SU-DHL-6 (cell line): ENCODE data around the gene LRRC4B.

ENCODE experiments used
- H2AFZ ChIP-seq: fragments of 200-600 bp; sonication (generic); 2 replicates; pipeline ENCODE4 v1.6.1; 2014; ENCODE audit warnings: low read depth, mild to moderate bottlenecking, moderate library complexity, mixed read lengths, antibody characterized with exemption, low read length; ENCODE audit not compliant: severe bottlenecking
- H3F3A ChIP-seq: fragments of 200-600 bp; shearing (Covaris generic); 2 replicates; pipeline ENCODE4 v1.6.0; 2016; ENCODE audit warnings: antibody characterized with exemption, mild to moderate bottlenecking; ENCODE audit not compliant: insufficient read depth
- H3K27ac ChIP-seq: fragments of 200-600 bp; sonication (generic); 2 replicates; pipeline ENCODE4 v1.5.1; 2016; ENCODE audit warnings: low read depth, mild to moderate bottlenecking, low read length, moderate library complexity, mixed read lengths
- H3K27me3 ChIP-seq: fragments of 200-600 bp; sonication (generic), shearing (Covaris generic); 2 replicates; pipeline ENCODE4 v1.6.0; 2014; ENCODE audit warnings: mild to moderate bottlenecking, low read length
- H3K36me3 ChIP-seq: fragments of 200-600 bp; sonication (generic); 2 replicates; pipeline ENCODE4 v1.6.1; 2014; ENCODE audit warnings: mild to moderate bottlenecking, low read length, mixed read lengths
- H3K4me2 ChIP-seq: fragments of 300-600, 200-600 bp; shearing (Covaris generic), sonication (generic); 2 replicates; pipeline ENCODE4 v1.6.0; 2014; ENCODE audit warnings: low read length, low read depth, mild to moderate bottlenecking; ENCODE audit not compliant: poor library complexity, severe bottlenecking
- H3K4me3 ChIP-seq: fragments of 200-600 bp; sonication (generic); 2 replicates; pipeline ENCODE4 v1.5.1; 2014; ENCODE audit warnings: antibody characterized with exemption, low read length, mild to moderate bottlenecking, mixed read lengths; ENCODE audit not compliant: insufficient read depth, poor library complexity, severe bottlenecking
- H3K79me2 ChIP-seq: fragments of 200-600 bp; sonication (generic); 2 replicates; pipeline ENCODE4 v1.6.1; 2014; ENCODE audit warnings: mild to moderate bottlenecking, low read length, moderate library complexity; ENCODE audit not compliant: insufficient read depth
- H3K9ac ChIP-seq: fragments of 200-600 bp; sonication (generic); 2 replicates; pipeline ENCODE4 v1.7.0; 2014; ENCODE audit warnings: mild to moderate bottlenecking, low read length
- H3K9me2 ChIP-seq: fragments of 200-600 bp; sonication (generic); replicated peaks from 2 replicates; pipeline ENCODE4 v1.6.1; 2014; ENCODE audit warnings: low read length; ENCODE audit not compliant: insufficient read depth
- H3K9me3 ChIP-seq: fragments of 200-600 bp; sonication (generic); 2 replicates; pipeline ENCODE4 v1.6.1; 2014; ENCODE audit warnings: low read length, mixed read lengths; ENCODE audit not compliant: insufficient read depth
- H4K20me1 ChIP-seq: fragments of 200-600 bp; sonication (generic); 2 replicates; pipeline ENCODE4 v1.6.1; 2014; ENCODE audit warnings: low read depth, mild to moderate bottlenecking, antibody characterized with exemption, low read length, moderate library complexity, mixed read lengths
- EZH2phosphoT487 ChIP-seq: fragments of 200-600 bp; sonication (generic), shearing (Covaris generic); conservative IDR thresholded peaks from 2 replicates; pipeline ENCODE4 v1.6.1; 2018; ENCODE audit warnings: mild to moderate bottlenecking, antibody characterized with exemption, low read length, moderate library complexity, mixed read lengths
- TF ChIP-seq, protein P1 (sequence below): fragments of 200-600 bp; sonication (generic); IDR thresholded peaks from one replicate; pipeline ENCODE4 v1.5.1; 2017; ENCODE audit warnings: antibody characterized with exemption, mild to moderate bottlenecking, low read length, moderate library complexity; ENCODE audit not compliant: insufficient read depth, poor library complexity, severe bottlenecking

Gene LRRC4B

DNA sequence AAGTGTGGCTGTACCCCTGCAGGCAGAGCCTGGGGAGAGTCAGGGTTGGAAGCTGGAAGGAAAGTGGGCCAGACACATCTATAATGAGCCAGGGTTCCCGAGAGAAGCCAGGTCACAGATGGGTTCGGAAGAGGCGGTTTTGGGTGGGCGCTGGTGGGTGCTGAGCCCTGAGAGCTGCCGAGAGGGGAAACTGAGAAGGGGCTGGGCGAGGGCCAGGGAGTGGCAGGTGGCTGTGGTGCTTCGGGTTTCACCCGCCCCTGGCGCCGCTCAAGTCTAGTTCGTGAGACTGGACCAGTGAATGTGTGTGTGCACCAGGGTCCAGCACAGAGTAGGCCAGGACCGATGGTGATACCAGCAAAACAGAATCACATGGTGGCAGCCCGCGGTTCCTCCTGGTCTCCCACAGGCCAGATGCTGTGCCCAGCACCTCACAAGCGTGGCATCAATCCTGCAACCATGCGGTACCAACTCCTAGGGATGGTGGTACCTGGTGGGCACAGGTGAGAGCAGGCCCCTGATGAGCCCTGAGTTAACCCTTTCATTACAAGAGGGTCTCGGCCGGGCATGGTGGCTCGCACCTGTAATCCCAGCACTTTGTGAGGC is 1.8 kb upstream of the LRRC4B start:
- no peaks in the 10 kb centered on the region for H3K36me3 ChIP-seq

DNA sequence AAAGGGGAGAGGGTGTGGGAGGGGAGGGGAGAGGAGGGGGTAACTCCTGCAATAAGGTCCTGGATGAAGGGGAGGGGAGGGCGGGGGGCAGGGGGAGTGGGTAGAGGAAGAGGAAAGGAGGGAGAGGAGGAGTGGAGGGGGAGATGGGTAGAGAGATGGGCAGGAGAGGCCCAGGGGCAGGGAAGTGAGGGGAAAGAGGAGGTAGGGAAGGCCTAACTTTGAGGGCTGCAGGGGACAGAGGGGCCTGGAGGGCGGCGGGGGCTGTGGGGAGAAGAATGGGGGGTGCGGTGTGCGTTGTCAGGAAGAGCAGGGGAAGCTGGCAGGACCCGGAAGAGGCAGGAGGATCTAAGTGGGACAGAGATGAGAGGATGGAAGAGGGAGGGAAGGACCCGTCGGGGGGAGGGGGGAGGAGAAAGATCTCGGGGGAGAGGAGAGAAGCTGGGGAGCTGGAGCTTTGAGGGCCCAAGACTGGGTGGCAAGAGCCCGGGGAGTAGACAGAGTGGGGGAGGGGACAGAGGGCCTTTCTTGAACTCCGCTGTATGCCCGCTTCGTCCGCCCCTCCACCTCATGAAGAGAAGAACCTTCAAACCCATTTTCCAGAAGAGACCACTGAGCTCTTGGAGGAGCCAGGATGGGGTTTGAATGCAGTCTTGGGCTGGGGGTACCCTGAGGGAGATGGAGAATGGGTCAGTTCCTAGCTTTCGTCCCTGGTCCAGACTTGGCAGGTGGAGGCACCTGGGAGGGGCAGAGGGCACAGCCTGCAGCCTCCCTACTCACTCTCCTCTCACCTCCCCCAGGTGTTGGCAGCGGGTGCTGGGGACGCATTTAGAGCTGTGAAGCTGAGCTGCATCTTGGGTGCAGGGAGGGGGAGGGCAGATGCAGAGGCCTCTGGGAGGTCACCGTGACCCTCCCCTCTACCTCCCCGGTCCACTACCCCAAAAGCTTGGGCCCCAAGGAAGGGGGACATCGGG is 778 bp upstream of the LRRC4B start:
- Histone ChIP-seq H3K9ac (no peak overlapping the region), H3K4me2 (no peak overlapping the region), H2AFZ (no peak overlapping the region), H4K20me1 (no peaks in the 10 kb centered on the region), H3K9me2 (no peaks in the 10 kb centered on the region), H3K4me3 (no peak overlapping the region), H3K9me3 (no peaks in the 10 kb centered on the region), H3K27me3 (no peaks in the 10 kb centered on the region), H3K36me3 (no peaks in the 10 kb centered on the region), H3K79me2 (no peaks in the 10 kb centered on the region), H3K27ac (no peak overlapping the region), H3F3A (no peaks in the 10 kb centered on the region)
- TF ChIP-seq EZH2phosphoT487: no peak
- TF ChIP-seq, protein P1, sequence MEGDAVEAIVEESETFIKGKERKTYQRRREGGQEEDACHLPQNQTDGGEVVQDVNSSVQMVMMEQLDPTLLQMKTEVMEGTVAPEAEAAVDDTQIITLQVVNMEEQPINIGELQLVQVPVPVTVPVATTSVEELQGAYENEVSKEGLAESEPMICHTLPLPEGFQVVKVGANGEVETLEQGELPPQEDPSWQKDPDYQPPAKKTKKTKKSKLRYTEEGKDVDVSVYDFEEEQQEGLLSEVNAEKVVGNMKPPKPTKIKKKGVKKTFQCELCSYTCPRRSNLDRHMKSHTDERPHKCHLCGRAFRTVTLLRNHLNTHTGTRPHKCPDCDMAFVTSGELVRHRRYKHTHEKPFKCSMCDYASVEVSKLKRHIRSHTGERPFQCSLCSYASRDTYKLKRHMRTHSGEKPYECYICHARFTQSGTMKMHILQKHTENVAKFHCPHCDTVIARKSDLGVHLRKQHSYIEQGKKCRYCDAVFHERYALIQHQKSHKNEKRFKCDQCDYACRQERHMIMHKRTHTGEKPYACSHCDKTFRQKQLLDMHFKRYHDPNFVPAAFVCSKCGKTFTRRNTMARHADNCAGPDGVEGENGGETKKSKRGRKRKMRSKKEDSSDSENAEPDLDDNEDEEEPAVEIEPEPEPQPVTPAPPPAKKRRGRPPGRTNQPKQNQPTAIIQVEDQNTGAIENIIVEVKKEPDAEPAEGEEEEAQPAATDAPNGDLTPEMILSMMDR: no peak

More for the DNA sequence above, 1.8 kb upstream of the LRRC4B start:
- H3K4me3 ChIP-seq: no peak overlapping the region
- TF ChIP-seq, protein P1: no peak
- no peak for TF ChIP-seq EZH2phosphoT487
- H3K9me2 ChIP-seq: no peaks in the 10 kb centered on the region
- no peak overlapping the region for H3K4me2 ChIP-seq
- H3K9me3 ChIP-seq: no peaks in the 10 kb centered on the region
- H3K9ac ChIP-seq: no peak overlapping the region
- no peaks in the 10 kb centered on the region for H3K27me3 ChIP-seq
- H4K20me1 ChIP-seq: no peaks in the 10 kb centered on the region
- H3F3A ChIP-seq: no peaks in the 10 kb centered on the region
- H3K27ac ChIP-seq: no peak overlapping the region
- H2AFZ ChIP-seq: no peak overlapping the region
- no peaks in the 10 kb centered on the region for H3K79me2 ChIP-seq

DNA sequence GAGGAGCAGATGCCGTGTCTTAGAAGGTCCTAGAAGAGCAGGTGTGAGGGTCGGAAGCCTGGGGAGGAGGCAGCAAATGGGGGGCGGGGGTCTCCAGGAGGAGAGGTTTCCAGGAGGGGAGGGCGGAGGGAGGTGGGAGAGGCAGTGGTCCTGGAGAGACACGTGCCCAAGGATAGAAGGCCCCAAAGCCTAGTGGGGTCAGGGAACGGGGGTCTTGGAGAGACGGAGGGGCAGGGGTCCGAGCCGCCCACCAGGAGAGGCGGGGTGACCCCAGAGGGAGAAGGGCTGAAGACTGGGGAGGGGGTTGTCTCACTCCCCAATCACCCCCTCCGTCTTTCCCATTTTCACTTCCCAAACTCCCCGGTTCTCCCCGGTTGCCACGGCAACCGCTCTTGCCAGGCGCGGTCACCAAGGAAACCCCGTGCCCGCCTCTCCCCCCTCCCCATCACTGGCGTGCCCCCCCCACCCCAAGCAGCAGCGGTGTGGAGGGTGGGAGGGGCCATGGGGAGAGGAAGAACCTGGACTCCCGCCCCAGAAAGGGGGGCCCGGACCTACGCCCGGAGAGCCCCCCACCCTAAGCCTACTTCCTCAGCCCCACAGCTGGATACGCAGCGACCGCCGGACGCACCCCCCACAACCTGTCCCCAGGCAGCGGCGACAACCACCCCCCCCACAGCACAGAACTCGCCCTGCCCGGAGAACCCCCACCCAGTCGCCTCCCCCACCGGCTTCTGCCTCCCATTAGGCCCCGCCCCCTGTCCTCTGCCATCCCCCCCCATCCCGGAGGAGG is 988 bp downstream of the LRRC4B start:
- Histone ChIP-seq H3K27me3 (no peaks in the 10 kb centered on the region), H3K27ac (no peak overlapping the region)

More for the DNA sequence above, 988 bp downstream of the LRRC4B start:
- H3K9me2 ChIP-seq: no peaks in the 10 kb centered on the region
- no peak for TF ChIP-seq EZH2phosphoT487
- TF ChIP-seq, protein P1: no peak
- no peak overlapping the region for H3K9ac ChIP-seq
- H2AFZ ChIP-seq: no peak overlapping the region
- no peak overlapping the region for H3K4me2 ChIP-seq
- H3K4me3 ChIP-seq: no peak overlapping the region
- no peaks in the 10 kb centered on the region for H3K9me3 ChIP-seq
- no peaks in the 10 kb centered on the region for H3K79me2 ChIP-seq
- H4K20me1 ChIP-seq: no peaks in the 10 kb centered on the region
- H3K36me3 ChIP-seq: no peaks in the 10 kb centered on the region
- no peaks in the 10 kb centered on the region for H3F3A ChIP-seq
